ENCODE data around the gene SMG6. TPM values are rescaled to one million over a fixed set of nuclear protein-coding genes. Genes with fewer than 3 reads are reported as not detected.

The SMG6 gene
- total RNA-seq, 2 experiments from 2014 or later, result 39.3 to 39.7 TPM

DNA sequence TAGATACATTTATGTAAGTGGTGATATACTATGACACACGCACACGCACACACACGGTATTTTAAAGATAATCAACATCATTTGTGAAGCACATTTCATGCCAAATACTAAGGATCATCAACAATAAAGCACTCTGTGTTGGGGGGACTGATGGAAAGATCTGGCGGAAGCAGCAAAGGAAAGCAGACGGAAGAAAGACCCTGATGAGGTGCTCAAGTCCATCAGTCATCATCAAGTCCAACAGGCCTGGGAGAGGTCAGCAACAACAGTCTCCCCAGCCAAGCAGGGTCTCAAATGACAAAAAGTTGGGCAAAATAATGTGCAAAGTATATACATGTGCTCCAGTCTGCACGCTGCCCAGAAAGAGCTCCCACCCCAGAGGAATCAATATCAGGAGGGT is 193.1 kb downstream of the SMG6 start:
- Histone ChIP-seq H3K9me3 (ENCODE audit: control insufficient read depth in 1 of 2, insufficient read depth in 1 of 2, low read length in 2 of 2) (no peaks in the 10 kb centered on the region), H3K4me3 (ENCODE audit: low read length) (no peak overlapping the region), H3K27ac (ENCODE audit: low read depth in 1 of 2, low read length in 2 of 2) (no peak overlapping the region), H3K4me1 (ENCODE audit: insufficient read depth, low read length) (no peaks in the 10 kb centered on the region), H3K36me3 (ENCODE audit: insufficient read depth, low read length) (peaks cover 7% of the 10 kb centered on the region), H3K27me3 (ENCODE audit: control insufficient read depth in 1 of 2, insufficient read depth in 2 of 2, low read length in 2 of 2) (no peaks in the 10 kb centered on the region)
- intact Hi-C loops (cut with DNase I, micrococcal nuclease), result no loop called here
- DNase-seq, result no peak
- peaks cover 9% of the 10 kb centered on the region for H3K36me3 Mint-ChIP-seq (ENCODE audit: low read depth)
- no peaks in the 10 kb centered on the region for H3K9me3 Mint-ChIP-seq
- H3K4me1 Mint-ChIP-seq (ENCODE audit: low read depth), result no peaks in the 10 kb centered on the region
- H3K27me3 Mint-ChIP-seq, result no peaks in the 10 kb centered on the region
- no peak for ATAC-seq (ENCODE audit: poor library complexity)
- TF ChIP-seq, protein P1, sequence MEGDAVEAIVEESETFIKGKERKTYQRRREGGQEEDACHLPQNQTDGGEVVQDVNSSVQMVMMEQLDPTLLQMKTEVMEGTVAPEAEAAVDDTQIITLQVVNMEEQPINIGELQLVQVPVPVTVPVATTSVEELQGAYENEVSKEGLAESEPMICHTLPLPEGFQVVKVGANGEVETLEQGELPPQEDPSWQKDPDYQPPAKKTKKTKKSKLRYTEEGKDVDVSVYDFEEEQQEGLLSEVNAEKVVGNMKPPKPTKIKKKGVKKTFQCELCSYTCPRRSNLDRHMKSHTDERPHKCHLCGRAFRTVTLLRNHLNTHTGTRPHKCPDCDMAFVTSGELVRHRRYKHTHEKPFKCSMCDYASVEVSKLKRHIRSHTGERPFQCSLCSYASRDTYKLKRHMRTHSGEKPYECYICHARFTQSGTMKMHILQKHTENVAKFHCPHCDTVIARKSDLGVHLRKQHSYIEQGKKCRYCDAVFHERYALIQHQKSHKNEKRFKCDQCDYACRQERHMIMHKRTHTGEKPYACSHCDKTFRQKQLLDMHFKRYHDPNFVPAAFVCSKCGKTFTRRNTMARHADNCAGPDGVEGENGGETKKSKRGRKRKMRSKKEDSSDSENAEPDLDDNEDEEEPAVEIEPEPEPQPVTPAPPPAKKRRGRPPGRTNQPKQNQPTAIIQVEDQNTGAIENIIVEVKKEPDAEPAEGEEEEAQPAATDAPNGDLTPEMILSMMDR (IDR thresholded peaks at IDR 0.05), result no peak
- no peak overlapping the region for H3K27ac Mint-ChIP-seq
- ChIA-PET POLR2A (no interaction called here), CTCF (no interaction called here)
- H3K4me3 Mint-ChIP-seq, result no peak overlapping the region

DNA sequence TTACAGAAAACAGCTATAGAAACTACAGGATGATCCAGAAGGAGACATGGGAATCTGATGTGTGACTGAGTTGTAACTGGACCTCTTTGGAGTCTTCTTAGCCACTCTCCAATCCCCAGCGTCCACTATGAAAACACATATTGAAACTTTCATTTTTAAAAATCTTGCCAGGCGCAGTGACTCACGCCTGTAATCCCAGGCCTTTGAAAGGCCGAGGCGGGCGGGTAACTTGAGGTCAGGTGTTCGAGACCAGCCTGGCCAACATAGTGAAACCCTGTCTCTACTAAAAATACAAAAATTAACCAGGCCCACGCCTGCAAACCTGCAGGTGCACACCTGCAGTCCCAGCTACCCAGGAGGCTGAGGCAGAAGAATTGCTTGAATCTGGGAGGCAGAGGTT is 195.4 kb downstream of the SMG6 start:
- Mint-ChIP-seq H3K9me3 (no peaks in the 10 kb centered on the region), H3K27me3 (no peaks in the 10 kb centered on the region), H3K4me1 (ENCODE audit: low read depth) (peaks cover 7% of the 10 kb centered on the region), H3K27ac (no peak overlapping the region), H3K4me3 (no peak overlapping the region), H3K36me3 (ENCODE audit: low read depth) (peaks cover 13% of the 10 kb centered on the region)
- no peaks in the 10 kb centered on the region for H3K27me3 ChIP-seq (ENCODE audit: control insufficient read depth in 1 of 2, insufficient read depth in 2 of 2, low read length in 2 of 2)
- H3K4me1 ChIP-seq (ENCODE audit: insufficient read depth, low read length), result no peaks in the 10 kb centered on the region
- H3K27ac ChIP-seq (ENCODE audit: low read depth in 1 of 2, low read length in 2 of 2), result no peak overlapping the region
- no peaks in the 10 kb centered on the region for H3K9me3 ChIP-seq (ENCODE audit: control insufficient read depth in 1 of 2, insufficient read depth in 1 of 2, low read length in 2 of 2)
- H3K4me3 ChIP-seq (ENCODE audit: low read length), result no peak overlapping the region
- intact Hi-C loops (cut with DNase I, micrococcal nuclease), result no loop called here
- TF ChIP-seq, protein P1 (IDR thresholded peaks at IDR 0.05), result no peak
- peaks cover 9% of the 10 kb centered on the region for H3K36me3 ChIP-seq (ENCODE audit: insufficient read depth, low read length)
- CTCF ChIA-PET, result no interaction called here
- POLR2A ChIA-PET, result no interaction called here
- DNase-seq, result no peak
- ATAC-seq (ENCODE audit: poor library complexity), result no peak

DNA sequence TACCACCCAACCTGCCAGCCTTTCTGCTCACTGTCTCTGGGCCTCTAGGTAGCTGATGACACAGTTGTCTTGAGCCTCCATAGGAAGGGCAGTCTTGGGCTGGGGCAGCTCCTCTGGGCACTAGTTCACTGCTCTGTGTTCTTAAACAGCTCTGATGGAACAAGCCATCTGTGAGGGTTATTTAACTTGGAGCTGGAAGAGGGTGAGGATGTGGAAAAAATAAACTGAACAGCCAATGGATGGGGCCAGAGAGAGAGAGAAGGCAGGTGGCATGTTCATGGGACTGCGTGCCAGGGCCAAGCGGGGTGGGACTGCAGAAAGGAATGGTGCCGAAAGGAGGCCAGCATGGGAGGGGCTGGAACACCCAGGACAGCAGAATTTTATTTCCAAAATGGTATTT is 196.1 kb downstream of the SMG6 start:
- CTCF ChIA-PET, result no interaction called here
- Histone ChIP-seq H3K27ac (ENCODE audit: low read depth in 1 of 2, low read length in 2 of 2) (no peak overlapping the region), H3K36me3 (ENCODE audit: insufficient read depth, low read length) (peaks cover 9% of the 10 kb centered on the region), H3K27me3 (ENCODE audit: control insufficient read depth in 1 of 2, insufficient read depth in 2 of 2, low read length in 2 of 2) (no peaks in the 10 kb centered on the region), H3K9me3 (ENCODE audit: control insufficient read depth in 1 of 2, insufficient read depth in 1 of 2, low read length in 2 of 2) (no peaks in the 10 kb centered on the region), H3K4me3 (ENCODE audit: low read length) (no peak overlapping the region), H3K4me1 (ENCODE audit: insufficient read depth, low read length) (peaks cover 1% of the 10 kb centered on the region)
- ATAC-seq (ENCODE audit: poor library complexity) (no peak), DNase-seq (no peak)
- intact Hi-C loops (cut with DNase I, micrococcal nuclease), result no loop called here
- no peak overlapping the region for H3K27ac Mint-ChIP-seq
- no peak overlapping the region for H3K4me3 Mint-ChIP-seq
- TF ChIP-seq, protein P1 (IDR thresholded peaks at IDR 0.05), result no peak
- H3K27me3 Mint-ChIP-seq, result no peaks in the 10 kb centered on the region
- H3K9me3 Mint-ChIP-seq, result no peaks in the 10 kb centered on the region
- POLR2A ChIA-PET, result no interaction called here
- H3K36me3 Mint-ChIP-seq (ENCODE audit: low read depth), result peaks cover 13% of the 10 kb centered on the region
- H3K4me1 Mint-ChIP-seq (ENCODE audit: low read depth), result peaks cover 14% of the 10 kb centered on the region

Data from CD4-positive, alpha-beta T cell (primary cell).